NCI-H2107 (cell line): ENCODE results near the gene APBB2.
"Not testable (repeated sequence)": the region's sequence is repeated elsewhere in the genome, so short reads cannot be mapped to it uniquely, and the experiment has no call there.

Experiments used
- DNase-seq: peaks from one replicate; lab custom pipeline; 2025; lab: John Stamatoyannopoulos, UW

The APBB2 gene

DNA sequence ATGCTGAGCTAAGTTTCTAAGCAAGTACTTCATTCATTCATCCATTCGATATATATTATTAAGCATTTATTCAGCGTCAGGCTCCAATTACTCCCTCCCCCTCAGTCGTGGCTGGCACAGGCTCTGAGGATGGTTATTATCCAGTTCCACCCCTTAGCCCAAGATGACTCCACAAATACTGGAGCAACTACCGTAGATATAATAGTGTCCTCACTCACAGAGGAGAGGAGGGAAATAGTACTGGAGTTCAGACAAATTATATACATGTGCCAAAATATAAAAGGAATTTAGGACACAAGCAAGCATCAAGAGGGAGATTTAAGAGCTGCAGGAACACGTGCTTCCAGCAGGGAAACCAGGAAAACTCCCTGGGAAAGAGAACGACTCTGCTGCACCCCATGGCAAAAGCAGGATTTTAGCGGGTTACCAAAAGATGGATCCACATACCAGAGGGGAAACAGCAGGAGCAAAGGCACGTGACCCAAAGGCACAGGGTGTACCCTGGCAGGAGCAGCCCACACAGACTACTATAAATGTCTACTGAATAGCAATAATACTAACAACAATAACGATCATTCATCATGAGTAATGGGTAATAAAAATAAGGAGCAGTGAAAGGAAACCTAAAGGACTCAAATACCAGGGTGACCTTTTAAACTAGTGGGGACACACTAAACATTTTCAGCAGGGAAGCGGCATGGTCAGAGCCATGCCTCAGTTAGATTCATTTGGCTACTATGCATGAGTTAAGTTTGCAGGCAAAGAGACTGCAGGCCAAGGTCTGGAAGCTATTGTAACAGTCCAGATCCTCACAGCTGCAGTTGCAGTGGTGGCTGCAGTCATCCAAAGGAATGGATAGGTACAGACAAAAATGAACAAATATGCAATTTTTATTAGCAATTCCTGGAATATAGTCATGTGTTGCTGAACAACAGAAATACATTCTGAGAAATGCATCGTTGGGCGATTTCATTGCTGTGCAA lies 153.7 kb downstream of the APBB2 start:
- DNase-seq, result no peak

DNA sequence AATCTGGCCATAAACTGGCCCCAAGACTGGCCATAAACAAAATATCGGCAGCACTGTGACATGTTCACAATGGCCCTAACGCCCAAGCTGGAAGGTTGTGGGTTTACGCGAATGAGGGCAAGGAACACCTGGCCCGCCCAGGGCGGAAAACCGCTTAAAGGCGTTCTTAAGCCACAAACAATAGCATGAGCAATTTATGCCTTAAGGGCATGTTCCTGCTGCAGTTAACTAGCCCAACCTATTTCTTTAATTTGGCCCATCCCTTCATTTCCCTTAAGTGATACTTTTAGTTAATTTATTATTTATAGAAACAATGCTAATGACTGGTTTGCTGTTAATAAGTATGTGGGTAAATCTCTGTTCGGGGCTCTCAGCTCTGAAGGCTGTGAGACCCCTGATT lies 154.9 kb downstream of the APBB2 start:
- not testable (repeated sequence) for DNase-seq

DNA sequence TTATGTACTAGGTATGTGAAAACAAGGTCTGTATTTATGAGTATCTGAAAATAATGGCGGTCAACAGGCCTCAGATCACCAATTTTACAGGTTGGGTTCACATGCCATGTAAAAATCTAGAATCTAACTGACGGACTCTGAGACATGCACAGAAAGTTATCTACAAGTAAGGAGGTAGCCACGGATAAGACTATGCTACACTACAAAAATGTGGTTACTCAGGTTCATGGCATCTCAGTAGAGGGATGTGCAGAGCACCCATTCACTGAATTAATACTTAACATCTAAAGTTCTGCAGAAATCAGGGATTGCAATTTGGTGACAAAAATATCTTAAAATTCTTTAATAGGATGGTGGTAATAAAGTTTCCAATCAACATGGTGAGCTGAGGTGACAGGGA lies 155.9 kb downstream of the APBB2 start:
- DNase-seq, result no peak

DNA sequence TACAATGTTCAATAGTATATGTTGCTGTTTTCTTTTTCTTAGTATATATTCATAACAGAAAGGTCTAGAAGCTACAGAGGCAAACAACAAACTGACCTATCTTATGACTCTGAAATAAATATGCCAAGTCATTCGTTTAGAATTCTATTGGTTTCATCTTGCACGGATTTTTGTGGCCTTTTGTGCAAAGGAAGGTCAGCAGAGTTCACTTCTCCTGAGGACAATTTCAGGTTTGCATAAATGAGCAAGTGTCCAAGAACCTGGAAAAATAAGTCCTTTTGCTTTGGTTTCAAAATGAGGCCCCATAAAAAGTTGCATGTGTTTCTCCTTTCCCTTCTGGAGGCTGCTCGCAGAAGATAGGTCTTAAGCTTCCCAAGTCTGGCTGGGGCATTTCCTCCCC lies 156.9 kb downstream of the APBB2 start:
- DNase-seq, result no peak

DNA sequence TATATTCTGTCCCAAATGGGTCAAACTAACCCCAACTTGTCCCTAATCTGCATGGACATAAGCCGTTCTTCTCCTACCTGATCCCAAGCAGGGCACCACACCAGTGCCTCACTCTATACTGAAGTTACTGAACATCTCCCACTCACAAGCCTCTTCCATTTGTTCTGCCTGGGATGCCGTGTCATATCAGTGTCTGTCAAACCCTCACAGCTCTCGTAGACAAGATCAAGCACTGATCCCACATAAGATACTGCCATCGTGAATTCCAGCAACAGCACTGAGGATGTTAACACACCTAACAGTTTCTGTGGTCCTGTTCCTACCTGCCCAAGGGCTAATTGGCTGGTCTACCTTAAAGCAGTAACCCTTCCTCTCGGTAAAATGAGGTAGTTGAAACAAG lies 162.1 kb downstream of the APBB2 start:
- DNase-seq, result no peak

DNA sequence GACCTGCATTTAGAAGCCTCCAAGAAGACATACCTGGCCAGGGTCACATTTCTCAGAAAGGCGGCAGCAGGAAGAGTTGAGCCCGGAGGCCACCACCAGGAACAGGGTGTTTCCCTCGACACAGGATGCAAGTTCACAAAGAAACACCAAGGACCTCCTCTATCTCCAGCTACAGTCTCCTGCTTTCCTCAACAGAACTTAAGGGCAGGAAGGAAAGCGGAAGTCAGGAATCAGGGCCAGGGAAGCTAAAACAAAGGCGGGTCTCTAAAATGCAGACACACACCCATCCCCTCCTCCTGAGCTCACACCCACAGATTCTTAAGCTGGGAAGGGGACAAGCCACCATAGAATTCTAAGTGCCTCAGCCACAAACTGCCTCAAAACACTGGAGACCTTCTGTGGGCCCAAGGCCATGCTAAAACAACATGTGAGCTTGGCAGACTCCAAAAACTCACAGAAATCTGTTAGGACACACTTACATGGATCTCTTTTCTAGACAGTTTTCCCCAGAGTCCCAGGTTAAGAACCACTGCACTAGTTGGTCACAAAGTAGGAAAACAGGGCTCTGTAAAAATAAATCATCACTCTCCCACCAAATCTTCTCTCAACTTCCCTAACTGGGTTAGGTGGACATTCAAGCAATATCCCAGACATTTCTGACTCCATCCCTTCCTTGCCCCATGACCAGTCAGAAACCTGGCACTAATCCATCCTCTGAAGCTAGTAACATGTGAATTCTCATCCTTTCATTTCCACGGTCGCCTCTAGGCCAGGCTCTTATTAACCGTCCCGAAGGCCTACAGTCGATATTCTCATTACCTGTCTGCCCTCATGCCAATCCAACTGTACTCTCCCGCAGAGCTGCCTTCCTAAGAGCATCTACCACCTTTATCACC lies 163.2 kb downstream of the APBB2 start:
- DNase-seq, result no peak

DNA sequence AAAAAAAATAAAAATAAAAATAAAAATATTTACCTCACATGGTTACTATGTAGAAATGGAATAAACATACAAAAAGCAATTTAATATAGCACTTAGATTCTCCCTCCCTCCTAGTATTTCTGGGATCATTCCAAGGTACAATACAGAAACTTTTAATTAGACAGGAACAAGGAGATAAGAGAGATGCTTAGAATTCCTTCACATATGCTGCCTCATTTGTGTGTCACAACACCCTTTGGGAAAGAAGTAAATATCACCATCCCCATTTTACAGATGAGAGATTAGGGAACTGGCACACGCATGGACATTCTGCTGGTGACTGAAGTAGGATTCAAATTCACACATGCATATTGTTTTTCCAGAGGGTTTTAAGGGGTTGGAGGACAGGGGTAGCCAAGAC lies 164.2 kb downstream of the APBB2 start:
- DNase-seq, result no peak

DNA sequence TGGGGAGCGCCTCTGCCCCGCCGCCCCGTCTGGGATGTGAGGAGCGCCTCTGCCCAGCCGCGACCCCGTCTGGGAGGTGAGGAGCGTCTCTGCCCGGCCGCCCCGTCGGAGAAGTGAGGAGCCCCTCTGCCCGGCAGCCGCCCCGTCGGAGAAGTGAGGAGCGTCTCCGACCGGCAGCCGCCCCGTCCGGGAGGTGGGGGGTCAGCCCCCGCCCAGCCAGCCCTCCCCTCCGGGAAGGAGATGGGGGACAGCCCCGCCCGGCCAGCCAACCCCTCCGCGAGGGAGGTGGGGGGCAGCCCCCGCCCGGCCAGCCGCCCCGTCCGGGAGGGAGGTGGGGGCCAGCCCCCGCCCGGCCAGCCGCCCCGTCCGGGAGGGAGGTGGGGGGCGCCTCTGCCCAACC lies 165.2 kb downstream of the APBB2 start:
- not testable (repeated sequence) for DNase-seq

DNA sequence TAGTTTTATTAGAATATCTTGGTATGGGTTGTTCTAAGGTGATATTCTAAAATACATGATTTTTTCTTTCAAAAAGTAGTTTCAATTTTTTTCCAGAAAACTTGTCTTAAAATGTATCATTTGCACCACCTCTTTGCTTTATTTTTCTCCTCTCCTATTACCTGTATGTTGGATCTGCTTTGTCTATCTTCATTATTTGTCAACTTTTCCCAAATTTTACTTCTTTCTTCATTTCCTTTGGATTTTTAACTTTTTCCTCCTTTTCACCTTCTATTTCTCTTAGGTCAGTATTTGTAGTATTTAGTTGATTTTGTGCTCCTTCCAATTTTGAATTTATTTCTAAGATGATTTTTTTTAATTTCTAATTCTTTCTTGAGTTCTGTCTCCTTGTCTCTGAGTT lies 169.6 kb downstream of the APBB2 start:
- no peak for DNase-seq

DNA sequence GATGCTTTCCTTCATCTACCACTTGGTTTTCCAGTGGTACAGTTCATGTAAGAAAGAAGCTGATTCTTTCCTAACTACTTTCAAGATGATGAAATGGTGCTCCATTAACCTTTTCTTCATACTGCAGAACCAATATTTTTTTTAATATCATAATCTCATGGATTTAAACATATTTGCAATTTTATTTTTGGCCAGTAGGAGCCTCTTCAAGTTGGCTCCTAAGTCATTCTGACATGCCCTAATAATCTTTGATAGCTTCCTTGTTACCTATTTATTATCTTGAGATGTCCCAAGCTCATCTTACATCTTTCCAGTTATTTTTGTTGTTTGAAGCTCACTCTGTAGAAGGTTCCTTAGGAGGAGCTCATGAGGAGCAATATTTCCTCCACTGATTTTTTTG lies 170.2 kb downstream of the APBB2 start:
- DNase-seq, result no peak

DNA sequence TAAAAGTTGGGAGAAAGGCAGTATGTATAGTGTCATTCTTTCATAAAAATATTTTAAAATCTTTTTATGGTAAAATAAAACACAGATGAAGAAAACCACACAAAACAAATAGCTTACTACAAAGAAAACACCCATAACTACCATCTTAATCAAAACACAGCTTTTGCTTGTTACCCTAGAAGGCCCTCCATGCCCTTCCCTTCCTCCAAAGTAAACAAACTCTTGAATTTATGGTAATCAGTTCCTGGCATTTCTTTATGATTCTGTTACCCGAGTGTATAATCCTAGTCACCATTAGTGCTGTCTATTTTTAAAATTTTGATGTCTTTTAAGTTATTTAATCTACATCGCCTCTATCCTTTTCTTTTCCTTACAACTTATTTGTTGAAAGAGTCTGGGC lies 170.9 kb downstream of the APBB2 start:
- DNase-seq, result no peak

DNA sequence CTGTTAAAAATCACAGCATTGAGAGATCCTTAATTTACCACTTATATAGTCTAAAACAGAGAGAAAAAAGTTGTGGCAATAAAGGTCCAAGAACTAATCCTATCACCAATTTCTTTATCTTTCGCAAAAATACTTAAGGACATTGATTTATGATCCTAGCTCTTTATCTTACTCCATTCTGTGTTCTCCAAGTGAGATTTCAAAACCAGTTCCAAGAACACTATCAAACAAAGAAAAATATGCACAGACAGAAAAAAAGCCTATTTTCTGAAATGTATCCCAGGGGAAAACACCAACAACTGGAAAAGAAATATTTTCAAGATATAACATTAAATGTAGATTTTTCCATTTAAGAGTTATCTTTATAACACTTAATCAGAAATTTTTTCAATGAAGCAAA lies 172.8 kb downstream of the APBB2 start:
- DNase-seq, result no peak

DNA sequence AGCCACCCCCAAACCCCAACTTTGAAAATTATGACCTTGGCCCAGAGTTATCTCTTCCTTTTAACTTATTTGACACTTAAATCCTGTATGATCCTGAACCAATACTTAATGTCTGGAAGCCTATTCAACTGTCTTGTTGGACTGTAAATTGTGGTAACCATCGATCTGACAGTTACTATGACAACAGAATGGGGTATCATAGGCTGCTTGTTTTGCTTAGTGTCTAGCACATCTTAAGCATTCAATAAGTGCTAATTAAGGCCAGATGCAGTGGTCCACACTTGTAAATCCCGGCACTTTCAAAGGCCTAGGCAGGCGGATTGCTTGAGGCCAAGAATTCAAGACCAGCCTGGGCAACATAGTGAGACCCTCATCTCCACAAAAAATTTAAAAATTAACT lies 175.0 kb downstream of the APBB2 start:
- DNase-seq, result no peak

DNA sequence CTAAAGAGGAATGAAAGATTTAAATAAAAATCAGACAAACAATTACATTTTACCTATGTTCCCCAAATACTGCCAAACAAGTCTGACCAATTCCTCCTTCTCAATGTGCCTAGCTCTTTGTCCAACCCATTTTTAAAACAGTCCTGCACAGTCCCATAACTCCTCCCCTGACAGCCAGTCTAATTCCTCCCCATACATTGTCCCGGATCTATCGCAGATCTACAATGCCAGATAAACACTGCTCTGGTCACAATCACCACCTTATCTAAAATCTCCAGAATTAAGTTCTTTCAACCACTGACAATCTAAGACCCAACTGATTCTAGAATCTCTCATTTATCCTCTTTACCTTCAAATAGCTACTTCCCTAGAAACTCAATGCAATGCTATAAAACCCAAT lies 176.0 kb downstream of the APBB2 start:
- DNase-seq, result no peak

DNA sequence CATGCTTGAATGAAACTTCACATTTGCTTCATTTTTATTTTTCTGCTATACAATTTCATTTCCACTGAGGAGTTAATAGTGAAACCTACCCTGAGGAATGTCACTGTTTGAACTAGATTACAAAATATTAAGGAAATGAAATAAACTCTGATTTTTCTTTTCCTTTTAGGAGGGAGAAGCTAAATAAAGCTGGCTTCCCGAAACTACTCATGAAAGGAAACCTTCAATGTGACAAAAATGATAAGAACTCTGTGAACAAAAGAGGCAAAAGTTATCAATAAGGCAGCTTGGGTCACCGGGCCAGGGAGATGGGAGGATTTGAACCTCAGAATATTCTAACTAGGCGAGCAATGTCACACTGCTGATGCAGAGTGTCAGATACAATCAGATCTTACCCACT lies 185.2 kb downstream of the APBB2 start:
- DNase-seq, result no peak

DNA sequence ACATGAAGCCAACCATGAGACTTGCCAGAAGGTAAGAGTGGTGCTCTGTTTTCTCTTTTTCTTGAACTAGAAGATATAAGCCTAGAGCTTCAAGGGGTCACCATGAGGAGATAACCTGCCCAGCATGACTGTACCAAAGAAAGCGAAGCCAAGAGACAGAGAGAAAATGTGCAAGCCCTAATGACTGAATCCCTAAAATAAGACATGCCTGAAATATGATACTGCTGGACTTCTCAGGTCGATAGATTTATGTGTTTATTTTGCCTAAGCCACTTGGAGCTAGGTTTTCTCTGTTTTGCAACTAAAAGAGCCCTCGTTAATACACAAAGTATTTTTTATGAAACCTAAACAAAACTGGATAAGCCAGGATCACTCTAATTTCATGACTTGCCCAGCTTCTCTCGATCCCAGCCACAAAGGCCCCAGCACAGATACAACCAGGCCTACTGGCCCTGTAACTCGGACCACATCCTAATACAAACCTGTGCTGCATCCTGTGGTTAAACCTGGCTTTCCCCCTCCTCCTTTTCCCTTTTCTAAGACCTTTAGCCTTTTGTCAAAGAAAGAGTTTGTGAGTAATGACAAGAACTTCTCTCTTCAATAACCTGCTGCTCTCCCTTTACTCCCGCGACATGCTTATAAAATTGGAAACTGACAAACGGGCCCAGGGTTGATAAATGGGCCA lies 185.8 kb downstream of the APBB2 start:
- DNase-seq, result no peak

DNA sequence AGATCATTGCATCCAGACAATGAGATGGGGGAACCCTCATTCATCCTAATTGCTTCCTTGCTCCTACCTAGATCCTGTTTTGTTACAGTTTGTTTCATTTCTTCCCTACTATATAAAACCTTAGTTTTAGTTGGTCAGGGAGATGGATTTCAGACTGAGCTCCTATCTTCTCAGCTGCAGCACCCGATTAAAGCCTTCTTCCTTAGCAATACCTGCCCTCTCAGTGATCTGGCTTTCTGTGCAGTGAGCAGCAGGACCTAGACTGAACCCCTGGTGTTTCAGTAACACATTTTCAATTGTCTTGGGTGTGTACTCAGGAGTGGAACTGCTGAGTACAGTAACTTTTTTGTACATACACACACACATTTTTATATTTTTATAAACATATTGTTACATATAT lies 187.4 kb downstream of the APBB2 start:
- no peak for DNase-seq

DNA sequence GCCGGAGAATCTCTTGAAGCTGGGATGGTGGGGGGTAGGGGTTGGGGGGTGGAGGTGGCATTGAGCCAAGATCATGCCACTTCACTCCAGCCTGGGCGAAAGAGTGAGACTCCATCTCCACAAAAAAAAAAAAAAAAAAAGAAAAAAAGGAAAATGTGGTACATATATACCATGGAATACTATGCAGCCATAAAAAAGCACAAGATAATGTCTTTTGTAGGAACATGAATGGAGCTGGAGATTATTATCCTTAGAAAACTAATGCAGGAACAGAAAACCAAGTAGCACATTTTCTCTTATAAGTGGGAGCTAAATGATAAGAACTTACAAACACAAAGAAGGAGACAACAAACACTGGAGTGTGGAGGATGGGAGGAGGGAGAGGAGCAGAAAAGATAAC lies 188.5 kb downstream of the APBB2 start:
- DNase-seq, result no peak

DNA sequence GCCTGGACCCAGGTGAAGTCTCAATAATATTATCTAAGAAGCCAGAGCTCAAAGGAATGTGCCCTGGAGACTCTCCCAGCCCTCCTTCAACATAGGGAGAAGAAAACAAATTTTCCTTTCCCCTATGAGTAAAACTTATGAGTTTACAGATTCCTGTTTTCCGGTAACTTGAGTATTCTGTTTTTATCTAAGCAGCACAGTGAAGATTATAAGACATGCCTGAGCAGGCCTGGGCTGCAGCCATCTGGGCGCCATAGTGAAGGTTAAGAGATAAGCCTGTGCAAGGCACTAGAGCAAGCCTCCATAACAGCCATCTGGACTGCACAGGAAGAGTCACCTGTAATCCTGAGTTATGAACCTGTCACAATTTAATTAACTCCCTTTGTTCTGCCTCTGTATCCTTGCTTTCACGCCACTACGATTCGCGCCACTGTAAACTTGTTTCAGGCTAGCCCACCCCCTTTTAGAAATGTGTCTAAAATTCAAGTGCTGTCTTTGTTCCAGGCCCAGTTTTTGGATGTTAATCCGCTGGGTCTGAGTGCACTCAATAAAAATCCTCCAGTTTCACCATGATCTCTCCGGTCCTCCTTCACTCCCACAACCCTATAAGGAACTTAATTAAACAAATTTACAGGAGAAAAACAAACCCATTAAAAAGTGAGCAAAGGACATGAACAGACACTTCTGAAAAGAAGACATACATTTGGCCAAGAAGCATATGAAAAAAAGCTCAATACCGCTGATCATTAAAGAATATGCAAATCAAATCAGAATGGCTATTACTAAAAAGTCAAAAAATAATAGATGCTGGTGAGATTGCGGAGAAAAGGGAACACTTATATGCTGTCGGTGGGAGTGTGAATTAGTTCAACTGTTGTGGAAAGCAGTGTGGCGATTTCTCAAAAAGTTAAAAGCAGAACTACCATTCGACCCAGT lies 189.5 kb downstream of the APBB2 start:
- DNase-seq, result no peak

DNA sequence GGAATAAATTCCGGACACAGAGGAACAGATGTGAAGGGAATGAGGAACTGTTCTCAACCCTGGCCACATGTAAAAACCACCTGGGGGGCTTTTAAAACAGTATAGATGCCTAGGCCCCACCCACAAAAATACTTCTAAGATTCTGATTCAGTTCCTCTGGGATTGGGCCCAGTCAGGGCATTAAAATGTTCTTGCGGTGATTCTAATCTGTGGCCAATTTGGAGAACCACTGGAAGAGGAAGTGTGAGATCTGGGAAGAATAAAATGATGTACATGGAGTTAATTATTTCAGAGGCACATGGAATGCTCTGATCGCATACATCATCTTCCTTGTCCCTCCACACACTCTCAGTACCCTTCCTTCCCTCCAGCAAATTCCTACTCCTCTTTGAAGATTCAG lies 192.2 kb downstream of the APBB2 start:
- no peak for DNase-seq

DNA sequence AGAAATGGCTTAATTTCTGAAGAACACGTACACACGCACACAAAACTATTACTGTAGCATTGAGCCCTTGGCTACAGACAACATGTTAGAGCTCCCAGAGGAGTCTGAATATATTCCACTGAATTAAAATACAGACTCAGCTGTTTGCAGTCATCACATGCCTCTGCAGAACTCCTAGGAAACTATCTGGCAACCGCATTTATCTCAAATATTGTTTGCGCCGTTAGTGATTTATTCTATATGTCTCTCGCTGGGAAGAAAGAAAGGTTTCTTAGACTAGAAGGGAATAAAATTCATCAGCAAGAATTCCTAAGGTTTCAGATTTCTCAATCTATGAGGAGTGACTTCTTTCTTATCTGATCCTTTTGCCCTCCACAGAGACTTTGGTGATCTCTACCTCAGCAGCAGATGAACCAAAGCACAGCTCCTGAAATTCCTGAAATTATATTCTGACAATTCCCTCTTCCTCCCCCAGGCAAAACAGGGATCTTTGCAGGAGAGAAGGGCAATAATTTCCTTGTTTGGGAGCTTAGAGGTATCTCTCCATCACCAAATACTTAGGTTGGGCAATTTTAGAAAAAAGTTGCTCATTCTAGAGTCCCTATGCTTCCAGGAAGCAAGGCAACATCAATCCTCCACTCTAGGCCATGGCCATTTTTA lies 199.2 kb downstream of the APBB2 start:
- DNase-seq, result no peak
